DMS79 treated with DMSO at 0.1 percent for 48 hours (cell line): ENCODE data around the gene IGSF3.
A peak's percentile ranks its signal among the peaks of the same experiment; 100 is the strongest.
"Not testable (repeated sequence)": the region's sequence is repeated elsewhere in the genome, so short reads cannot be mapped to it uniquely, and the experiment has no call there.

Source experiments
- DNase-seq: peaks from one replicate; lab custom pipeline; 2025; lab: John Stamatoyannopoulos, UW

IGSF3 gene

DNA sequence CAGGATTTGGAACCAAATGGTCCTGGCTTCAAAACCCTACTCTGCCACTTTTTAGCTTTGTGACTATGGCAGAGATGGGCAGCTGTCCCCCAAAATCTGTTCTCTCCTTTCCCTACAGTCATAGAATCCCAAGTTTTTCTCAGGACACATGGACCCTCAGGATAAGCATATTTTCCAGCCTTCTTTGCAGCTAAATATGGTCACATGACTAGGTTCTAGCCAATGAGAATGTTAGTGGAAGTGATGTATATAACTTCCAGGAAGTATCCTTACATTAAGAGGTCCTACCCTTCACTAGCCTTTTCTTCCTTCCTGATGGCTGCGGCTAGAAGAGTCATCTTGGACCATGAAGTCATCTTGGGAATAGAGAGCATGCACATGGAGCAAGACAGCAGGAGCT is 5.9 kb downstream of the IGSF3 start:
- no peak for DNase-seq

- DNase-seq = not testable (repeated sequence)
Measured at GRCh38 chr1:116658645-116659044, 8.9 kb downstream of the IGSF3 start.

GRCh38 chr1:116657836-116658235 is 9.7 kb downstream of the IGSF3 start:
- not testable (repeated sequence) for DNase-seq

DNA sequence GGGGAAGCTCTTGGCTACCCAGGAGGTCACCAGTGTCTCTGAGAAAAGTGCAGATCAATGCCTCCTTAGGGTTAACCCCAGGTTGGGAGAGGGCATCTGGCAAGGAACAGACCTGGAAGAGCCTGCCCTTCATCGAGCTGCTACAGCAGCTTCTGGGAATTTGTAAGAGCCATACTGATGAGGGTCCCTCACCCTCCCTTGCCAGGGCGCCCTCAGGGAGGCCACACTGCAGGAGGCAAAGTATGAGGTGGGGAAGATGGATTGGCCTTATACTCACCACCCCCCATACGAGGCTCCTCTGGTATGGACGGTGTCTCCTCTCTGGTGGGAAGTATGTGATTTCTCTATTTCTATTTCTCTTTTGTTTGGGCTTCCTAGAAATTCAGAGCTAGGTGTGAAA is 13.2 kb downstream of the IGSF3 start:
- no peak for DNase-seq

GRCh38 chr1:116652598-116652997 is 14.9 kb downstream of the IGSF3 start:
- DNase-seq = not testable (repeated sequence)

DNA sequence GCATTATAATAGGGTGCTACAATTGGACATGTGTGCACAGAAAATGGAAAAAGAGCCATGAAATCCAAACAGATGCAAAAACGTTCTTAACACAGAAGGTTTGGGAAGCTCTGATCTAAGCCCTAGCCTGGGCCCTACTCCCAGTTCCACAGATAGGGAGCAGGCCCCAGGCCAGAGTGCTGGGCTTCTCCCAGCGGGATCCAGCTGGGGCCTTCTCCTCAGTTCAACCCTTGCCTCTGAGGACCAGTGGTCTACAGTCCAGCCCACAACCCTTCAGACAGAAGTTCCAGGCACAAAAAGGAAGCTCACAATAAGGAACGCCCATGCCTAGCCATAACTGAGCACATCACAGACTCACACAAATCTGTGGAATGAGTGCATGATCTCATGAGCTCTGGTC is 16.8 kb downstream of the IGSF3 start:
- DNase-seq = not testable (repeated sequence)

DNA sequence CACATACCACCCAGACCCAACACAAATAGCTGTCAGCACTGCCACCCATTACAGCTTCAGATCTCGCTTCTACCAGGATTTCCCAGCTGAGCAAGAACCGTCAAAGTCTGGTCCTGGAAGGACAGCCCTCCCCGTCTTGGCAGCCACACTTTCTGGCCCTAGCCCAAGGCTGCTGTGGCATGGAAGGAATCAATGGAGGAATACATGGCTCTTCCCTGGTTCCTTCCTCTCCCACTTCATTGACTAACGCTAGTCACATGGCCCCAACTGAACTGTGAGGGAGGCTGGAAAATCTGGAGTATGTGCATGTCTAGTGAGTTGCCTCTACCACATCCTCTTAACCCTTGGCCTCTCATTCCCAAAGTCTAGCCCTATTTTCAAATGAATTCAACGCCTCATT is 18.5 kb downstream of the IGSF3 start:
- DNase-seq = not testable (repeated sequence)

DNA sequence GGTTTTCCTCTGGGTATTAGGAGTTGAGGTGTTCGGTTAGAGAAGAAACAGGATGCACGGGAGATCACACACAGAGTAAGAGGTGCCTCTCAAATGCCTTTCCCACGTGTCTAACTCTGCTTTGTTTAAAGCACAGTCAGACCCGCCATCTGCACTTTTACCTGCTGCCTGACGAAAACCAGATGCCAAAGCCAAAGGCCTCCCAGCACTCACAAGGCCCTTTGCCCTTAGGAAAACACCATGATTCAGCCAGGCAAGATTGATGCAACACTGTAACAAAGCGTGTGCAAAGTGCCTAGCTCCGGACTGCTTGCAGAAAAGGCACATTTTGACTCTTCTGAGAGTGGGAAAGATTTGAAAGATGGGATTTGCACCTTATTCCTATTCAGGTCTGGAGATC is 19.2 kb downstream of the IGSF3 start:
- DNase-seq = not testable (repeated sequence)

DNA sequence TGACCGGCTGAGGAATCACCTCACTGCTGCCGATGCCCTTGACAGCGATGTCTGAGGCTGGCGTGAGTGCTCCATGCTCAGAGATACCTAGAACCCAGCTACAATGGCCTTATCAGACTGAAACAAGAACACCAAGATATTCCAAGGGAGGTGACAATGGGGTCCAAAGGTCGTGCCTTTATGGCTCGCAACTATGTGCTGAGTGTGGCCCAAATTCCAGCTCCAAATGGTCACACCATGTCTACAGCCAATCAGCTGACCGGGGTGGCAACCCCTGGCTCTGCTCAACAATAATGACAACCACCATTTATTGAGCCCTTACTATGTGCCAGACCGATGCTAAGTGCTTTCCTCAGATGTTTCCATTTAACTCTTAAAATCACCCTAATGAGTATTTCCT is 20.3 kb downstream of the IGSF3 start:
- not testable (repeated sequence) for DNase-seq

DNA sequence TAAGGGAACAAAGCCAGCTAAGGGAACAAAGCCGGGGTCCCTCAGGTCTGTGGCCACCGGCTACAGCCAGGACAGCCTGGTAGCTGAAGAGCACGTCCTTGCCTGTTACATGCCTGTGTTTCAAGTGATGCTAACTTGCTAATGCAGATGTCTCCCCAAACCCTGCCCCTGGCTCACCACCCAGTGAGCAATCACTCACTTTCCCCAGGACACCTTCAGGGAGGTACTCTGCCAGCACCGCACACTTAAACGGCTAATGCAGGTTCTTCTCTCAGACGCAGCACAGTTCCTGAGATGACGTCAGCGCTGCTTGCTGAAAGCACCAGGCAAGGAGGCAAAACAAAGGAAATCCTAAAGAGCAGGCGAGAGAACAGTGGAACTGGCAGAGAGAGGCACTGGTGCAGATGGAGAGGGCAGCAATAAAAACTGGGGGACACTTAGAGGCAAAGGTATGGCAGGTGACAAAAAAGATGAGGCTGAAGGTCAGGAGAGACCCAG is 20.8 kb downstream of the IGSF3 start:
- peak; percentile 67 for DNase-seq

DNA sequence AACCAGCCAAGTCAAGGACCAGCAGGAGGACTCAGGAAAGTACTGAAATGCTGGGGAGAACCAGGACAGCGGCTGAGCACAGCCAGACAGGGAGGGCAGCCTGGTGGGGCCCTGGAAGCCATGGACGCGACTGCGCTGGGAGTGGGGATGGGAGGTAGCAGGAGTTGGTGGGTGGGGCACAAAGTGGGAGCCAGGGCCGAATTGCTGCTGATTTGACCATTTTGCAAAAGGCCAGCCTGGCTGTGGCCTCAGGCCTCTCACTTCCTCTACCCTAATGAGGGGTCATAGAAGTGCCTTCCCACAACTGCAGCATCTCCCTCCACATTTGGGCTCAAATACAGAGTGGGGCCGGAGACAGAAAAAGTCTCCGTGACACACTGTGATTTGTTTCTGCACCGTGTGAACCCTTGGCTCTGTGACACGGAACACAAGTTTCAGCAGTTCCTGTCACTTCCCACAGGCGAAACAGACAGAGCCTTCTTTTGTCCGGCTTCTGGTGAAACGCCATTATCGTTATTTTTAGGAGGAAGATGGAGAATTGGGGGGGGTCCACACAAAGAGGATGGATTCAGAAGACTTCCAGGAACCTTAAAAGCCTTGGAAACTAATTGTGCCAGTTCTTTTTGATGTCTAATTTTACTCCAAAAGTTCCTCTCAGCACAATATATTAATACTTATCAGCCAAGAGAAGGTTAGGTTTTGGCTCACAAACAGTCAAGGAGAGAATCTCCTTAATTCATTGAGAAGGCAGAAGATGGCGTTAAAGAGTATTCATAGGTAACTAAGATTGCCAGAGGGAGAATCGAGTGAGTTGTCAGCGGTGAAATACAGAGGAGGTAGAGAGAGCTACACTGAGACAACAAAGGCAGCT is 21.5 kb downstream of the IGSF3 start:
- peak; percentile 63 for DNase-seq

GRCh38 chr1:116644993-116645392 is 22.5 kb downstream of the IGSF3 start:
- not testable (repeated sequence) for DNase-seq

GRCh38 chr1:116644096-116644495 is 23.4 kb downstream of the IGSF3 start:
- not testable (repeated sequence) for DNase-seq

DNA sequence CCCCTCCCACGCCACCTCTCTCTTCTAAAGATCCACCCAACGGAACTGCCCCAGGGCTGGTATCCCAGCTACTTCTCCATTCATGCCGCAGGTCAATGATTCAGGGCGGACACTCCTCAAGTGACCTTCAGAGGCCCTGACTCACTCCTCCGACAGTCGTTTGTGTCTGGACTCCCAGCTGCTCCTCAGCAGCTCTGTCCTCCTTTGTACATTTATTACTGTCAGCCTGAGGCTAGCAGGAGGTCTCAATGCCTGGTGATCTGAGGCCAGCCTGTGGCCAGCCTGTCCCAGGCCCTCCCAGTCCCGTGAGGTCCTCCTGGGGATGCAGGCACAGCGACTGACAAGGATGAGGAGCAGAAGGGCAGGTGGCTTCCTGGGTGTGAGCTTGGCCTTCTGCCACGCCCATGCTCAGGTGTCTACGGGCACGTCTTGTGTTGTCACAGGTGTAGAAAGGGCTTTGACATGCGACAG is 24.2 kb downstream of the IGSF3 start:
- not testable (repeated sequence) for DNase-seq

GRCh38 chr1:116642311-116643280 is 24.9 kb downstream of the IGSF3 start:
- DNase-seq = not testable (repeated sequence)

DNA sequence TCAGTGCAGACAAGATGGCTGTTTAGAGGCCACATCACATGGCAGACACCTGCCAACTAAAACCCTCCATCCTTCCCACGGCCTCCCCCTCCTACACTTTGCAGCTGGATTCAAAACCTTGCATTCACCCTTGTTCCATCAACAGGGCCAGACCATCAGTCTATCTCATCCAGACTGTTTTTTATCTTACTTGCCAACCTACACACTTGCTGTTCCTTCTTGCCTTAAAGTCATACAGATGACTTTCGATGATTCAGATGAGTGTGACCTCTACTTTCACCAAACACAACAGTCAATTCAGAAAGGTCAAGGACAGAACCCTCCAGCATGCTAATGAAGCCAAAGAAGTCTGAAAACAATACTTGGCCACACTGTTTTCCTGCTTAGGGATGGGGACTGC is 29.9 kb downstream of the IGSF3 start:
- not testable (repeated sequence) for DNase-seq

DNA sequence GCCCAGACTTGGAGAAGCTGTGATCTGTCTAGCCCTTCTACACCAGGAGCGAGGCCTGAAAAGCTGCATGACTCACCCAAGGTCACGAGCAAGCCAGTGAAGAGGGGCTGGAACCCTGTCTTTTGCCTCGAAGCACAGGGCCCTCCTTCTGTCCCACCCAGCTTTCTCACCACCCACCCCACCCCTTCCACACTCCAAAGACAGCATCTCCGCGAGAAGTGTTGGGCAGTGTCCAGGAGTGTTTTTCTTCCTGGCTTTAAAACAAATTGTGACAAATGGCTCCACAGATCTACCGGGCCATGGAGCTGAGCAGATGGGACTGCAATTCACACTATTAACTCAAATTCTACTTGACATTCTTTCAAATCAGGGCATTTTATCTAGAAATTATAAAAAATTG is 30.9 kb downstream of the IGSF3 start:
- DNase-seq = not testable (repeated sequence)

GRCh38 chr1:116634386-116634785 is 33.1 kb downstream of the IGSF3 start:
- DNase-seq = not testable (repeated sequence)

GRCh38 chr1:116631996-116632925 is 35.3 kb downstream of the IGSF3 start:
- not testable (repeated sequence) for DNase-seq

- DNase-seq = not testable (repeated sequence)
Measured at GRCh38 chr1:116631554-116631953, 36.0 kb downstream of the IGSF3 start.

- not testable (repeated sequence) for DNase-seq
Measured at GRCh38 chr1:116630057-116630456, 37.5 kb downstream of the IGSF3 start.
